HK-2 (cell line): ENCODE data around the gene PRKCE.
"Not testable (repeated sequence)": the region's sequence is repeated elsewhere in the genome, so short reads cannot be mapped to it uniquely, and the experiment has no call there.

Experiments
- DNase-seq: peaks from one replicate; pipeline ENCODE4 v3.0.0-alpha.2; 2018; ENCODE audit not compliant: unreplicated experiment

The PRKCE gene

DNA sequence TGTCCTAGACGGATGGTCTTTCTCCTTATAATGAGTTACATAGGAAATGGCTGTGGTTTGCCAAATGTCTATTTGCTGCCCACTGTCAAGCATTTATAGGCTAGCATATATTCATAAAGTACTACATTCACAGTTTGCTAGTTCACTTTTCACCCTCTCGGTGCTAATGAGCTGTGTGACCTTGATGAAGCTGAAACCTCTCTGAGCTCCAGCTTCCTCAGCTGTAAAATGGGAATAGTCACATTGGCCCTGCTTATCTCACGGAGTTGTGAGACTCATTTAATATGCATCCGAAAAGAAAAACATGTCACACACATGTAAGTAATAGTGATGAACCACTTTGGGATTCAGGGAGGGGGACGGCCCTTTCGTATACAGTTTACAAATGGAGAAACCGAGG lies 17.0 kb downstream of the PRKCE start:
- no peak for DNase-seq

DNA sequence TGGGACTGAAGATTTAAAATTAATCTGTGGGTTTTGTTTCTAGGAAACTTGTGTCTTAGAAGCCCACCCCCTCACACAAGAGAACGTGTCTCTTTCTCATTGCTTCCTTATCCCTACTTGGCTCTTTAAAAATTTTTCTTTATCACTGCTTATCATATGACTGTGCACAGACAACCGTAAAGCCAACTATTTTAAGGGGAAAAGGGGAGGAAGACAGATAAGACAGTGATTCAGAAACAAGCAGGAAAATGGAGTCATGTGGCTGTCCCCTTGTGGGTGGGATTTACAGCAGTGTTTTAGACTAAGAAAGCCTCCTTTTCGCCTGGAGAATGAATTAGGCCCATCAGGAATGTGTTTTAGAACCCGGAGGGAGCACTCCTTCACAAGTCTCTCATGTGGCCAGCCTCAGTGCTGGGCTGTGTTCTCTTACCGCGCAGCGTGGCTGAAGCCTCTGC lies 17.6 kb downstream of the PRKCE start:
- DNase-seq: no peak

DNA sequence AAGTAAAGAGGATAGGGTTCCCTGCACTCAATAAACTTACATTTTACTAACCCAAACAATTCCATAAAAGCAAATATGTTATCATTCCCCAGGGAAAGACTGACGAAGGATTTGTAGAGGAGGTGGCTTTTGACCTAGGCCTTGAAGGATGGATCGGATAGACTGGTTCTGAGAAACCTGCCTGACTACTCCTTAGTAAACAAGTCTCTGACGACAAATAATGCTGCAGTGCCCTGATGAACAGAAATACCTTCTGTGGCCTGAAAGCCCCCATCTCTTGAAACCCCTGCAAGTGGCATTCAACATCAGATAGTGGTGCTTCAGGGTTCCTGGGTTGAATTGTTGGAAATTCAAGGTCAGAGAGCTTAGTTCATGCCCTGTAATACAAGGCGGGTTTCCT lies 19.2 kb downstream of the PRKCE start:
- DNase-seq: no peak

DNA sequence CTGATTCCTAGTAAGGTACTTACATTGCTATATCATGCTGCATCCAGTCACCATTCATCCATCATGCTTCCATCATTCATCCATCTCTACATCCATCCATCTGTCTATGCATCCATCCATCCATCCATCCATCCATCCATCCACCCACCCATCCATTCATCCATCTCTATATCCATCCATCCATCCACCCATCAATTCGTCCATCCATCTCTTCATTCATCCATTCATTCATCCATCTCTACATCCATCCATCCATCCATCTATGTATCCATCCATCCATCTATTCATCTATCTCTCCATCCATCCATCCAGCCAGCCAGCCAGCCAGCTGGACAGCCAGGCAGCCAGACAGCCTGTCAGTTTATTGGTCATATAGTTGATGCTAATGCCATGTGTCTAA lies 20.7 kb downstream of the PRKCE start:
- DNase-seq: no peak

DNA sequence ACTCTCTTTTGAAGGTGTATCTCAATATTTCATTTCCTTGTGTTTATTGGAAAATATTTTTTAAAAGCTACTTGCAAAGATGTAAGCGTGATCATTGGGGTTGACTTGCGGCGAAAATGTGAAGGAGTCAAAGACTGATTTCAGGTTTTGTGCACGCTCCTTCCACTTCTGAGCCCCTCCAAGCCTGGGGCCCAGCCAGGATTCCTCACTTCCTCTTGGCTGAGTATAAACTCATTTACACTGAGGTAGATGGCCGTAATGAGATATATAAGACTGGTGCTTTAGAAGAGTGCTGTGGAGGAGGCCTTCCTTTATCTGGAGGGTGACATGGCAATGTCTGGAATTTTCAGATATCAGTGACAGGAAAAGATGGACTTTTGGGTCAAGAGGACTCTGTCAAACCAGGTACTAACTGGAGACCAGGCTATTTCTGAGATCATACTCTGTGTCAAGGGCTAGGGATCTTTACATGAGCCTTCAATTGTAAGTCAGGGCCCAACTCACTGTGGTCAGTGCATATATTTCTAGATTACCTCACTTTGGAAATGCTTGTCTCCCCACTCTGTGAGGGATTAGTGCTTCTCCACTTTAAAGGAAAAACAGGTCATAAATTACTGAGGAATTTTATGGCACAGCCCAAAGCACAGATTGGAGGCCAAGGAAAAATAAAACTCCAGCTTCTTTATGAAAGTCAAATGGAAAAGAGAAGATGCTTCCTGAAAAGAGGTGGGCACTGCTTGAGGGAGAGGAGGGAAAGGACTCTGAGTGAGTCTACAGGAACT lies 22.8 kb downstream of the PRKCE start:
- DNase-seq: no peak

DNA sequence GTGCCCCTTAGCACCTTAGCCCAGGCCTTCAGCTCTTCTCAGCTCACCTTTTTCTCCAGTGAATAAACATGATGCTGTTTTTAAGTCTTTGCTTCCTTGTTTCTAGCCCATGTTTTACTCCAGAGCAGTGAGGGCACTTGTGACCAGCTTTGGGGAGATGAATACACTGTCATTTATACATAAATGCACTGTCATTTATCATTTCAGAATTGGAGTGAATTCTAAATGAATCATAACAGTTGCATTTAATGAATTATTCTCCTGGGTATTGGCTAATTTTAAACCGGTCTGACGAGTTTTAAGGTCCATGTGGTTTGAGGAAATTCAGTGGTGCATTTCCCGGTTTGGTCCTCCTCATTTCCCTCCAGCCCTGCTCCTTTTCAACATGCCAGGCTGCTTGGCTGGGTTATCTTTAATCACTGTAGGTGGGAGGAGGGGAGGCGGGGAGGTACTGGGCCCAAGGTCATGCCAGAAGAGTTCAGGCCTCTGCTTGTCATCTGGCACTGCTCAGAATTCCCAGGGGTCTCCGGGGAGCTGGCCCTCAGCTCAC lies 23.9 kb downstream of the PRKCE start:
- no peak for DNase-seq

DNA sequence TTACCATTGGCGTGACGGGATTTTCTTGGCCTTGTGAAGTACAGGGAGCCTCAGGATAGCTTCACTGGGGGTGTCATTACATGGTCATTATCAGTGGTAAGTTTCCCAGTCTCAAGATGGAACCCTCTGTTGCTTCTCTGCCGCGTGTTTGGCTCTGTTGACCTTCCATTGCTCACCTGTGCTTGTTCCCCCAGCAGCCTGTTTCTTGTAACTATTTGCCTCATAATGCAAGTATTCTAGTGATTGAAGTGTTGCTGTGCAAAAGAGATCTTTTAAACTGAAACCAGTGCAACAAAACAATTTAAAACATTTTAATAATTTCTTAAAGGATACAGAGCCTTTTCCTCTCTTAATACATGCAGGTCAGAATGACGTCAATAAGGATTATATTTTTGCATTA lies 24.6 kb downstream of the PRKCE start:
- no peak for DNase-seq

DNA sequence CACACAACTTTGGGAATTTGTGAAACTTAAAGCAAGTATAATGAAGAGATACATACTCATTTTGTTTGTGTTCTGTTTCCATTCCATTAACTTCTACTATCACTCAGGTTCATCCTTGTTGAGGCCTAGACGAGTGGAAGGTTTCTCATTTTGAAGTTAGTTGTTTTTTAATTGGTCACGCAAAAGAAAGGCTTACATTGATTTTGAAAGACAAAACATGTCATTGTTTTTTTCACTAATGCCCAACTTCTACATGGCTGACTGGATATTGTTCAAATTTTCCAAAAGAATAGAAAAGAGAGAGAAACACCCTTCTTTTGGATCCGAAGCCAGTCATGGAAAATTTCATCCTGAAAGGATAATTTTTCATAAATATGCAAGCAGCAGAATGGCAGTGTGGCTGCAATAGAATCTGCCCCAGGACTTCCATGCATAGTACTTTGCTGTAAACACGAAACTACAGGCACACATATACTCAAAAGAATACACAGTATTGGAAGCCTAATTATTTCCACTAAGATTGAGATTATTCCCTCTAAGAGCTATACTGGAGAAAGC lies 27.4 kb downstream of the PRKCE start:
- no peak for DNase-seq

DNA sequence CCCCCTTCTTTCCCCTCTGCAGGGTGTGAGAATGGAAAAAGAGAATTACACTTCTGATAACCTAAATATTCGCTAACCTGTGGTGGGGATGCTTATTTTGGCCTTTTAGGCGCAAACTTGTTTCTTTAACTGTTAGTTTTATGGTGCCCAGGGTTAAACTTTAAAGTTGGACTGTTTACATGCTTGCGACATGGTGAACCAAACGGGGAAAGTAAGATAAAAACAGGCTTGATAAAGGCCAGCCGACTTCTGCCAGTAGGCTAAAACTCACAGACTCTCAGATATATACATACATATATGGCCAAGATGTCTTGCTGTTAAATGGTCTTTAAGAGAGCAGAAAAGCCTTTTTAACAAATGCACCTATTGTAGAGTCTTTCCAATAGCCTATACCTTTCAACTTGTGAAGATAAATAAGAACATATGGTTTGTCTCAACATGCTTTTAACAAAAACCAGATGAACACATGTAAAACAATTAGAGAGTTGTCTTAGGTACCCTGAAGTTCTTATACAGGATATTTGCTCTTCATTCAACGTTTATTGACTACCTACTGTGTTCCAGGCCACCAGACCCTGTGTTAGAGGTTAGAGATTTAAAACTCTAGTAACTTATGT lies 29.0 kb downstream of the PRKCE start:
- DNase-seq: no peak

DNA sequence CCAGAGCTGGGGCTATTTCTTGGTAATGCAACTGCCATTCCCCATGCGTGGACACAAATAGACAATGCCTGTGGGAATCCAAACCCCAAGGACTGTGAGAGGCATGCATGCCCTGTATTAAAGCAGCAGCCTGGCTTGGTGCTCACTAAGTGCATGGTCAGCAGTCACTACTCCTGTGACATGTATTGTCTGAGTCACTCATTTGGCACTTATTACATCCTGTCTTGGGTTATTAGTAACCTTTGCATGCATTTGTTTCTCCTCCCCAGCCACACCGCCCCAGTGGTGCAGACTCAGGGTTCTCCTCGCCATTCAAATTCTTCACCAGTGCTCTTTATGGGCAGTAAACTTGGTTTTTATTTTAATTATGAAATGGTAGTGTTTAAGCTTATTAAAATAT lies 30.2 kb downstream of the PRKCE start:
- peak; percentile 58 for DNase-seq

DNA sequence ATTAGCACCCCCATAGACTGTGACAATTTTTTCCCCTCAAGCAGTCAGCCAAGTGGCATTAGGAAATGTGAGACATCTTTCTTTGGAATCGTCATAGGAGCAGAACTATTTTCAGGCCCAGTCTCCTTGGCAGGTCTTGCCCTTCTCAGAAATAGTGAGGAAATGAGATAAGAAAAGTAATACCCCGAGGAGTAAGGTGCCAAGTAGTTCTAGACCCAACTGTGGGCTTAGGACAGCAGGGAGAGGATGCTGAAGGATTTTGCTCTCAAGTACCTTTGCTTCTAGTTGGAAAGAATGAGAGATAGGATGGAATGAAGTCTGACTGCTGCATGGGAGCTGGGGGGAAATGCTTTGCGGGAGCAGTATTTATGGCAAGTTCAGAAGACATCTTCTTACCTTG lies 31.8 kb downstream of the PRKCE start:
- no peak for DNase-seq

DNA sequence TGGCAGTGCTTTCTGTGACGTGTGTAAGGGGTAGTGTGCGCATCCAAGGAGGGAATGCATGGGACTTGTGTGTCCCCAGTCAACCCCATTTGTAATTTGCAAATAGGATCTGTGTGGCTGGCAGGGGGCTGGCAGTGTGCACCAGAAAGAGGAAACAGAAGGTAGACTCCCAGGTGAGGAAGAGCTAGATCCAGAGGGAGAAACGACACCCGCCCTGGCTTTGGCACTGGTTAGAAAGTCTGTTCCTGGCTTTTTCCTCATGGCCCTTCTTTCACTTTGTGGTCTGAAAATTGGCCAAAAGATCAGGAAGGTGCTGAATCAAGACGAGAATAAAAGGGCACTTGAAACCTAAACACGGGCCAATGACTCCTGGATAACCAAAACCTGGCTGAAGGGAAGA lies 33.3 kb downstream of the PRKCE start:
- DNase-seq: no peak

DNA sequence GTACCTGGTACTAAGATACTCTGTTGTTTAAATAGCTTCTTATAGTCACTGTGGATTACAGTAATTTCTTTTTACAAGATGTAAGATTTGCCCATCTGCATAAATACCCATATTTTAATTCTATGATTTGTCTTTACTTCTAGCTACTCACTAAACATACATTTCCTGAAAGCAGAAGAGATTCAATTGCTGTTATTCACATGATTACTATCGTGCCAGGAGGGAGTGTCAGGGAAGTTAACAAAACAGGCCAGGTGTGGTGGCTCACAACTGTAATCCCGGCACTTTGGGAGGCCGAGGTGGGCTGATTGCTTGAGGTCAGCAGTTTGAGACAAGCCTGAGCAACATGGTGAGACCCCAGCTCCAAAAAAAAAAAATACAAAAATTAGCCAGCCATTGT lies 33.8 kb downstream of the PRKCE start:
- no peak for DNase-seq

DNA sequence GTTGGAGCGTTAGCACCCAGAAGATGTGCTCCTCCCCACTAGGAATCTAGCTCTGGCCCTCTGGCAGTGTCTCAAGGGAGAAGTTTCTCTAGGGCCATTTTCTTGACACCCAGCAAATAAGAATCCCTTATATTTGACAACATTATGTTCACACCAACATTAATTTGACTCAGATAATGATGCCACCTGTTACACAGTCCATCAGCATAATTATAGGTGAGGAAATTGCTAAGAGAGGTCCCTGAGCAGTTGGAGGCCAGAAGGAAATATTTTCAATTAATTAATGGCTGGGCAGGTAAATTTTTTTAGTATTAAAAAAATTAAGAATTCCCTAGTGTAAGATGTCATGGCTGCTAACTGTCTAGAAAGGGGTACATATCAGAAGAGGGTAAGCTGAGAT lies 36.5 kb downstream of the PRKCE start:
- DNase-seq: no peak

DNA sequence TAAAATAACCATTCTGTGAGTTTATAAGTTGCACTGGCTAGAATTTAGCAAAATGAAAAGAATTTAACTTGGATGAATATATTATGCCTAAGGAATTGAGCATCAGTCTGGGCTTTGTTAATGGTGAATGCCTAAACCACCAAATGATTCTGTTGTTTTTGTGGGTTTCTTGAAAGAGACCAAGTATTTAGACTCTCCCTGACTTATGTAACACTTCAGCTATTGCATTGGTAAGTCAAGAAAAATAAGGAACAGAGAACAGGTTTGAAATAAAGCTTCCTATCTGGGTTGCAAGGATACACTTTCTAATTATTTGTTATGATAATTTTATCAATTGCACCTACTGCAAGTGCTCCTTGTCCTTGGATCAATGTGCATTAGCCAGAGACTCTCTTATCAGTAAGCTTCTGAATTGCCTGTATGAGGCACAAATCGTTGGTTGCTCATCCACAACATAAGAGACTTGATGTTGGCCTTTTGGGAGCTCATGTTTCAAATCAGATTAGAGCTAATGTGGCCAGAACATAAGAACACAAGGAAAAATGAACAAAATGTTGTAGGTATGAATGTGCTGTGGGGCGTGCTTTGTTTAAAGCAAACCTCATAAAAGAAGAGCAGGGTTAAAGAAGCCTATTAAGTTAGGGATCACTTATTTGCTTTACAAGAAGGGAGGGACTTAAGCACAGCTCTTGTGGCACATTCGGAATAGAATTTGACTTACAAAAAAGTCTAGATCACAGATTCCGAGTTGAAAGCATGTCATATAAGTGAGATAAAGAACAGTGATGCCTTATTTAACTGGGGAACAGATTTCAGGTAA lies 37.2 kb downstream of the PRKCE start:
- DNase-seq: no peak

DNA sequence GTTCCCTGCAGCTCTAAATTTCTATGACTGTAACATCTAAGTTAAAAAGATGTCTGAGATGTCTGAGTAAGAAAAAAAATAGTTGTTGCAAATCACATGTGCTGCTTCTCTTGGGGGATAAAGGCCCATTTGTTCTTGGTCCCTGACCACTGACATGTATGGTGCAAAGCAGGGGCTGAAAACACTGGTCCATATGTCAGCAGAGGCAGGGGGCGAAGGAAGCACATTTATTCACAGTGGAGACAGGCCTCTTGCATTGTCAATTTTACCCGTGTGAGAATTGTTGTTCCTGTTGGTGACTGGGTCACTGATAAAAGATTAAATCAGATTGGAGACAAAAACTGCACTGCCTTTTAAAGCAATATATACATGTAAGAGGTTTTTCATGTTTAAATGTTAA lies 38.8 kb downstream of the PRKCE start:
- no peak for DNase-seq

DNA sequence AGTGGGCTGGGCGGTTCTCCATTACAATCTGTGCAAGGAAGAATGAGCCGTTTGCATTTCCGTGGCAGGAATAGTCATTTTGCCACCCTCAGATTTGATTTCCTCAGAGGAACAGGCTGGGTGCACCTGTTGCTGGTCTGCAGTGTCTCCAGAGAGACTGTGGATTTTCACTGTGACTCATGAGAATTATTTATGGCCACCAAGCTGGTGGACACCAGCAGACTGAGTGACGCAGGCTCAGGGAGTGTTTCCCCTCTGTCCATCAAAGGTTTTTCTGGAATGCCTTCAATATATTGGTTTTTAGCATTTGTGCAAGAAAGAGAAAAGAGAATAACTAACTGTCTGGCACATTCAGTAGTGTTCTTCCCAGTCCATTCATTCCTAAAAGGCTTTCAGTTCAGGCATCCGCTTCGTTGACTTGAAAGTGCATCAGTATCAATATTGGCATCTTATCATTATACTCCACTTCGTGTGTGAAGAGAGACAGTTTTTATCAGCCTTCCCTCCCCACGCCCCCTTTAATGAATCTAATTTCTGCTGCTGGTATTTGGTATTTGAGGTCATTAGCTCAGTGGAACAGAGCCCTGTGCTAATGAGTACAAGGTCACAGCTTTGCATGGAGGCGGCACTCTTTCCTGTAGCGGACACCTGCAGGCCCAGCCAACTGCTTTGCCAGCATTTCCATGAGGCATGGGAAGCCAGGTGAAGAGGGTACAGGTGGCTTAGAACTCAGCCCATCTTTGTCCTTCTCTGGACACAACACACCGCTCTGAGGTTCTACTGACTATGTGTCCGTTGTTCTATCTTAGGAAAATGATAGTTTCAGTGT lies 39.9 kb downstream of the PRKCE start:
- no peak for DNase-seq

DNA sequence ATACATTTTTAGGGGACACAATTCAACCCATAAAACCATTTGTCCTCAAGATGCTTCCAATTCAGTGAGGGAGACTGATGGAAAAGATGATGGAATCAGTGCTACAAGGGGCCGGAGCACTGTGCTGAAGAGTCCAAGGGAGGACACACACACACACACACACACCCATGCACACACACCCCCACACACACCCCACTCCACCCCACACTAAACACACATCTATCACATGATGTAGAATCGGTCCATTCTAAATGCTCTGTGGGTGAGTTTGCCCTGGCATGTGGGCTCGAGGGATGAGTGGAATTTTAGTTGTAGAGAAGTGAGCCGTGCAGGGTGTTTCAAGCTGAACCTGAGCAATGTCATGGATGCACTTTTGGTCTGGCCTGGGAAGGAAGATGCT lies 41.1 kb downstream of the PRKCE start:
- DNase-seq: no peak

DNA sequence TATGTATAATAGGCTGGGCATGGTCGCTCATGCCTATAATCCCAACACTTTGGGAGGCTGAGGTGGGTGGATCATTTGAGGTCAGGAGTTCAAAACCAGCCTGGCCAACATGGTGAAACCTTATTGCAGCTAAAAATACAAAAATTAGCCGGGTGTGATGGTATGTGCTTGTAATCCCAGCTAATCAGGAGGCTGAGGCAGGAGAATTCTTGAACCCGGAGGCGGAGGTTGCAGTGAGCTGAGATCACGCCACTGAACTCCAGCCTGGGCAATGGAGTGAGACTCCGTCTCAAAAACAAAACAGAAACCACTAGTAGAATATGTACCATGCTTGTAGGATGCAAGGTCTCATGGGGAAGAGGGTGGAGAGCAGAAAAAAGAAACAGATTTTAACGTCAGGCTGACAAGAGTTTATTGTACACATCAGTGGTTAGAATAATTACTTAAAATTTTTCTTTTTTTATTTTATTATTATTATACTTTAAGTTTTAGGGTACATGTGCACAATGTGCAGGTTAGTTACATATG lies 44.1 kb downstream of the PRKCE start:
- DNase-seq: not testable (repeated sequence)

DNA sequence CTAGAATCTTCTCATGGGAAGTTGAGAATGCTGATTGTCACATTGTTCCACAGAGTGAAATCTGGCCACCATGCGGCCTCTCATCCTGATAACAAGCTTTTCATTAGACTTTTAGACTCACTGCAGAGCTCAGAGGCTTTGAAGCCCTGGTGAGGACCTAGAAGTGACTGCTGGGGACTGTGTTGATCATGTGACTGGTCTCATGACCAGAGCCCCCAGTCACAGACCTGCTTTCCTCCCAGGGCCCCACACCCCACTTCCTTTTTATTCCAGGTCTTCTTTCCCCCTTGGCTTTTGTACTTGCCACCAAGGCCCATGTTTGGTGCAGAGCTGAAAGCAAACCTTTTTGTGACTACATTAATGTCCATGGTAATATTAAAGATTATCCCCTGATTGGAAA lies 45.2 kb downstream of the PRKCE start:
- DNase-seq: no peak

DNA sequence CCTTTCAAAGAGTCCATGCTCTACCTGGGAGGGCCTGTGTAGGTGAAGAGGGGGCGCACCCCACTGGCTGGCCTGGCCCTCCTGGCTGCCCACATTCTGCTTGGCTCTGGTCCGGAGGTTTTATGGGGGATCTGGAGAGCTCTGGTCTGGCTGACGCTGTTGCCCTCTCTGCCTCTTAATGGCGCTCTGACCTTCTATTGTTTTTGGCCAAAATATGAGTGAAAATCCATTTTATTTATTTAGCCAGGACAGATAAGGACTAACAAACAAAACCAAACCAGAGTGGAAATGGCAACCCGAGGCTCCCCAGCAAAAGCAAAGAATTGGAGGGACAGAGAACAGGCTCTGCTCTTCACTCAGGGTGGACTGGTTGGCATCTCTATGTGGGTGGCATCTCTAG lies 45.7 kb downstream of the PRKCE start:
- no peak for DNase-seq
